ENCODE results near the gene ABI3BP. TPM values are rescaled to one million over a fixed set of nuclear protein-coding genes. Genes with fewer than 3 reads are reported as not detected.

The ABI3BP gene
- total RNA-seq, 1 experiment from 2014 or later: 0.15 TPM

DNA sequence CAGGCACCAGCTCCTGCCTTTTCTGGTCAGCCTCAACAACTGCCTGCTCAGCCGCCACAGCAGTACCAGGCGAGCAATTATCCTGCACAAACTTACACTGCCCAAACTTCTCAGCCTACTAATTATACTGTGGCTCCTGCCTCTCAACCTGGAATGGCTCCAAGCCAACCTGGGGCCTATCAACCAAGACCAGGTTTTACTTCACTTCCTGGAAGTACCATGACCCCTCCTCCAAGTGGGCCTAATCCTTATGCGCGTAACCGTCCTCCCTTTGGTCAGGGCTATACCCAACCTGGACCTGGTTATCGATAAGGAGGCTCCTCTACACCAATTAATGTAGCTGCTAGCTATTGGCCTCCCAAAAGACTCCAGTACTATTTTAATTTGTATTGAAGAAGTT lies 245.0 kb downstream of the ABI3BP start:
- H3K27me3 ChIP-seq (ENCODE audit: insufficient read depth, low read length): no peaks in the 10 kb centered on the region
- H3K27ac ChIP-seq (ENCODE audit: low read depth, low read length): no peak overlapping the region
- H3K4me3 ChIP-seq (replicated peaks in 1 of 2; ENCODE audit: low read depth in 1 of 2, low read length in 2 of 2): no peak overlapping the region
- no peak for TF ChIP-seq EZH2phosphoT487 (IDR thresholded peaks at IDR 0.05; ENCODE audit: borderline replicate concordance)
- TF ChIP-seq, protein P1, sequence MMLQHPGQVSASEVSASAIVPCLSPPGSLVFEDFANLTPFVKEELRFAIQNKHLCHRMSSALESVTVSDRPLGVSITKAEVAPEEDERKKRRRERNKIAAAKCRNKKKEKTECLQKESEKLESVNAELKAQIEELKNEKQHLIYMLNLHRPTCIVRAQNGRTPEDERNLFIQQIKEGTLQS (IDR thresholded peaks at IDR 0.05): no peak
- no peak for TF ChIP-seq SIN3A (IDR thresholded peaks at IDR 0.05; ENCODE audit: low read depth)
- TF ChIP-seq ZNF274 (IDR thresholded peaks at IDR 0.05; ENCODE audit: low read depth, low read length): no peak
- no peak for TF ChIP-seq RAD21 (IDR thresholded peaks at IDR 0.05; ENCODE audit: low read depth)
- TF ChIP-seq POLR2AphosphoS5 (IDR thresholded peaks at IDR 0.05; ENCODE audit: low read depth, low read length): no peak
- TF ChIP-seq ELF1 (IDR thresholded peaks at IDR 0.05; ENCODE audit: borderline replicate concordance, low read depth): no peak
- no peak for TF ChIP-seq FOSL1 (IDR thresholded peaks at IDR 0.05; ENCODE audit: low read depth)
- TF ChIP-seq YY1 (IDR thresholded peaks at IDR 0.05; ENCODE audit: extremely low read depth, insufficient replicate concordance, low read depth, low read length): no peak
- TF ChIP-seq TCF7L2 (IDR thresholded peaks at IDR 0.05; ENCODE audit: borderline replicate concordance, extremely low read depth, insufficient read depth, insufficient read length): no peak
- no peak for TF ChIP-seq CBX3 (IDR thresholded peaks at IDR 0.05; ENCODE audit: low read depth)
- ChIA-PET CTCF (no interaction called here), RAD21 (ENCODE audit: low non-redundant PET in 1 of 2, low total read pairs in 2 of 2, uncharacterized antibody in 2 of 2, unreplicated experiment in 2 of 2) (no interaction called here), POLR2A (no interaction called here)
- intact Hi-C loops (cut with micrococcal nuclease): no loop called here
- H3K79me2 ChIP-seq (ENCODE audit: insufficient read depth, low read length): peaks cover 16% of the 10 kb centered on the region
- TSS peak; percentile 27 for BruUV-seq (replicated peaks)
- H3K4me2 ChIP-seq (ENCODE audit: low read length): no peak overlapping the region
- H3K9me2 ChIP-seq (ENCODE audit: insufficient read depth): no peaks in the 10 kb centered on the region
- H3K9me3 ChIP-seq (ENCODE audit: control insufficient read depth in 1 of 2, insufficient read depth in 1 of 2, low read depth in 1 of 2, low read length in 2 of 2): no peaks in the 10 kb centered on the region
- no peaks in the 10 kb centered on the region for H3K4me1 ChIP-seq (ENCODE audit: control insufficient read depth in 1 of 2, insufficient read depth in 2 of 2, low read length in 2 of 2)
- peaks cover 38 to 41% of the 10 kb centered on the region in 2 experiments for H3K36me3 ChIP-seq (ENCODE audit: control insufficient read depth in 1 of 2, insufficient read depth in 2 of 2, low read length in 2 of 2)
- no peak overlapping the region for H2AFZ ChIP-seq (ENCODE audit: low read depth, low read length, poor library complexity, severe bottlenecking)
- DNase-seq (ENCODE audit: low read depth, low spot score) (no peak), ATAC-seq (no peak)
- no peak overlapping the region for H3K9ac ChIP-seq (ENCODE audit: low read length)
- no peaks in the 10 kb centered on the region for H4K20me1 ChIP-seq (ENCODE audit: insufficient read depth)

DNA sequence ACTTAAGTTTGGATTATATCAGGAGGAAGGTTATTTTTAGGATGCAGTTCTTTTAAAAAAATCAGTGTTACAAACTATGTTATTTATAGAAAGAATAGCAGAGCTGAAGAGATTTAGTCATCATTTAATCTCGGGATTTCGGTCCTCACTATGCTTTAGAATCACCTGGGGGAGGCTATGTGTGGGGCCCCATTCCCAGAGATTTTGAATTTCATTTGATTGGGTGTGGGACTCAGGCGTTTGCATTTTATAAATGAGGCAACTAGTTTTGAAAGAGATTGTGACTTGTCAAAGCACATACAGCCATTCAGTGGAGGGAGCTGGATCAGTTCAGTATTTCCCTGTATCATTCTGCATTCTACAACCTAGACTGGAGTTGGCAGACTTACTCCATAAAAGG lies 247.1 kb downstream of the ABI3BP start:
- Histone ChIP-seq H3K27me3 (ENCODE audit: insufficient read depth, low read length) (no peaks in the 10 kb centered on the region), H3K9ac (ENCODE audit: low read length) (no peak overlapping the region), H4K20me1 (ENCODE audit: insufficient read depth) (0 out of 2 replicates have a peak, but pooled peaks cover 4% of the 10 kb centered on the region), H3K9me2 (ENCODE audit: insufficient read depth) (no peaks in the 10 kb centered on the region), H3K36me3 (ENCODE audit: control insufficient read depth in 1 of 2, insufficient read depth in 2 of 2, low read length in 2 of 2) (peaks cover 44 to 49% of the 10 kb centered on the region in 2 experiments), H3K4me1 (ENCODE audit: control insufficient read depth in 1 of 2, insufficient read depth in 2 of 2, low read length in 2 of 2) (no peaks in the 10 kb centered on the region), H3K27ac (ENCODE audit: low read depth, low read length) (no peak overlapping the region), H3K4me2 (ENCODE audit: low read length) (no peak overlapping the region), H2AFZ (ENCODE audit: low read depth, low read length, poor library complexity, severe bottlenecking) (no peak overlapping the region), H3K9me3 (ENCODE audit: control insufficient read depth in 1 of 2, insufficient read depth in 1 of 2, low read depth in 1 of 2, low read length in 2 of 2) (no peaks in the 10 kb centered on the region), H3K4me3 (replicated peaks in 1 of 2; ENCODE audit: low read depth in 1 of 2, low read length in 2 of 2) (no peak overlapping the region), H3K79me2 (ENCODE audit: insufficient read depth, low read length) (peaks cover 33% of the 10 kb centered on the region)
- intact Hi-C loops (cut with micrococcal nuclease): no loop called here
- RAD21 ChIA-PET (ENCODE audit: low non-redundant PET in 1 of 2, low total read pairs in 2 of 2, uncharacterized antibody in 2 of 2, unreplicated experiment in 2 of 2): no interaction called here
- no TSS peak for BruUV-seq (replicated peaks)
- DNase-seq (ENCODE audit: low read depth, low spot score) (no peak), ATAC-seq (no peak)
- POLR2A ChIA-PET: no interaction called here
- TF ChIP-seq POLR2AphosphoS5 (IDR thresholded peaks at IDR 0.05; ENCODE audit: low read depth, low read length) (no peak), EZH2phosphoT487 (IDR thresholded peaks at IDR 0.05; ENCODE audit: borderline replicate concordance) (no peak), RAD21 (IDR thresholded peaks at IDR 0.05; ENCODE audit: low read depth) (no peak), SIN3A (IDR thresholded peaks at IDR 0.05; ENCODE audit: low read depth) (no peak), ZNF274 (IDR thresholded peaks at IDR 0.05; ENCODE audit: low read depth, low read length) (no peak), SP1 (IDR thresholded peaks at IDR 0.05; ENCODE audit: low read depth) (no peak), CBX3 (IDR thresholded peaks at IDR 0.05; ENCODE audit: low read depth) (no peak), FOSL1 (IDR thresholded peaks at IDR 0.05; ENCODE audit: low read depth) (no peak), ELF1 (IDR thresholded peaks at IDR 0.05; ENCODE audit: borderline replicate concordance, low read depth) (no peak), YY1 (IDR thresholded peaks at IDR 0.05; ENCODE audit: extremely low read depth, insufficient replicate concordance, low read depth, low read length) (no peak), JUND (IDR thresholded peaks at IDR 0.05) (no peak), EZH2 (IDR thresholded peaks at IDR 0.05) (no peak), SRF (IDR thresholded peaks at IDR 0.05; ENCODE audit: low read depth) (no peak), TCF7L2 (IDR thresholded peaks at IDR 0.05; ENCODE audit: borderline replicate concordance, extremely low read depth, insufficient read depth, insufficient read length) (no peak), POLR2A (IDR thresholded peaks at IDR 0.05; ENCODE audit: borderline replicate concordance, extremely low read depth, insufficient read depth, insufficient read length) (no peak)
- TF ChIP-seq, protein P1 (IDR thresholded peaks at IDR 0.05): no peak
- TF ChIP-seq, protein P2, sequence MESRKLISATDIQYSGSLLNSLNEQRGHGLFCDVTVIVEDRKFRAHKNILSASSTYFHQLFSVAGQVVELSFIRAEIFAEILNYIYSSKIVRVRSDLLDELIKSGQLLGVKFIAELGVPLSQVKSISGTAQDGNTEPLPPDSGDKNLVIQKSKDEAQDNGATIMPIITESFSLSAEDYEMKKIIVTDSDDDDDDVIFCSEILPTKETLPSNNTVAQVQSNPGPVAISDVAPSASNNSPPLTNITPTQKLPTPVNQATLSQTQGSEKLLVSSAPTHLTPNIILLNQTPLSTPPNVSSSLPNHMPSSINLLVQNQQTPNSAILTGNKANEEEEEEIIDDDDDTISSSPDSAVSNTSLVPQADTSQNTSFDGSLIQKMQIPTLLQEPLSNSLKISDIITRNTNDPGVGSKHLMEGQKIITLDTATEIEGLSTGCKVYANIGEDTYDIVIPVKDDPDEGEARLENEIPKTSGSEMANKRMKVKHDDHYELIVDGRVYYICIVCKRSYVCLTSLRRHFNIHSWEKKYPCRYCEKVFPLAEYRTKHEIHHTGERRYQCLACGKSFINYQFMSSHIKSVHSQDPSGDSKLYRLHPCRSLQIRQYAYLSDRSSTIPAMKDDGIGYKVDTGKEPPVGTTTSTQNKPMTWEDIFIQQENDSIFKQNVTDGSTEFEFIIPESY (IDR thresholded peaks at IDR 0.05; ENCODE audit: extremely low read depth, insufficient replicate concordance, low read length): no peak
- CTCF ChIA-PET: no interaction called here
